IMR-90 (cell line): ENCODE results near the gene GPR27.

Experiments used
- BHLHE40 ChIP-seq: fragments of 150-350 bp; IDR thresholded peaks from 2 replicates; pipeline ENCODE4 v1.6.1; 2016; ENCODE audit warnings: mild to moderate bottlenecking, low read depth, low read length
- CHD1 ChIP-seq: IDR thresholded peaks from 2 replicates; pipeline ENCODE4 v1.6.1; 2012; ENCODE audit warnings: low read depth, low read length, improper control_type of control experiment
- CTCF ChIP-seq: conservative IDR thresholded peaks from 2 replicates; pipeline ENCODE4 v1.5.1; 2012; ENCODE audit warnings: mild to moderate bottlenecking, low read depth, low read length, improper control_type of control experiment
- MAFK ChIP-seq: IDR thresholded peaks from 2 replicates; pipeline ENCODE4 v1.6.1; 2012; ENCODE audit warnings: low read depth, low read length, improper control_type of control experiment
- MAZ ChIP-seq: IDR thresholded peaks from 2 replicates; pipeline ENCODE4 v1.6.1; 2012; ENCODE audit warnings: low read depth, mild to moderate bottlenecking, low read length, improper control_type of control experiment, moderate library complexity, borderline replicate concordance
- MXI1 ChIP-seq: IDR thresholded peaks from 2 replicates; pipeline ENCODE4 v1.6.1; 2012; ENCODE audit warnings: low read depth, mild to moderate bottlenecking, low read length, moderate library complexity, borderline replicate concordance
- POLR2A ChIP-seq: IDR thresholded peaks from 2 replicates; pipeline ENCODE4 v1.6.1; 2012; ENCODE audit warnings: mild to moderate bottlenecking, low read depth, low read length
- RCOR1 ChIP-seq: IDR thresholded peaks from 2 replicates; pipeline ENCODE4 v1.6.1; 2012; ENCODE audit warnings: mild to moderate bottlenecking, low read length, improper control_type of control experiment; ENCODE audit not compliant: insufficient replicate concordance
- RFX5 ChIP-seq: IDR thresholded peaks from 2 replicates; pipeline ENCODE4 v1.8.0; 2012; ENCODE audit warnings: low read depth, mild to moderate bottlenecking, low read length, moderate library complexity
- SMC3 ChIP-seq: fragments of 150-350 bp; IDR thresholded peaks from 2 replicates; pipeline ENCODE4 v1.6.1; 2016; ENCODE audit warnings: low read depth, mild to moderate bottlenecking, antibody characterized with exemption, low read length, moderate library complexity

- TF ChIP-seq POLR2A (no peak), CTCF (no peak), CHD1 (no peak), RCOR1 (no peak), RFX5 (no peak), MAFK (no peak), MXI1 (no peak), SMC3 (no peak), MAZ (no peak), BHLHE40 (no peak)
Measured at GRCh38 chr3:71704915-71705314, 48.7 kb upstream of the GPR27 start.
